Measurements from ENCODE around the gene ZNF26.
A peak's percentile ranks its signal among the peaks of the same experiment; 100 is the strongest.
"Not testable (repeated sequence)": the region's sequence is repeated elsewhere in the genome, so short reads cannot be mapped to it uniquely, and the experiment has no call there.

ZNF26 gene

GRCh38 chr12:132956011-132956788 is 30.0 kb upstream of the ZNF26 start, which contains the start of gene ZNF605:
ZNF605 (minus strand) TSS chr12:132956306; CDS start chr12:132945635, 10,671 bp downstream.
- peak; percentile 67 to 76 for DNase-seq (ENCODE audit: low read depth in 2 of 2)

GRCh38 chr12:132961790-132962189 is 24.4 kb upstream of the ZNF26 start:
- not testable (repeated sequence) for DNase-seq (ENCODE audit: low read depth in 2 of 2)

- not testable (repeated sequence) for DNase-seq (ENCODE audit: low read depth in 2 of 2)
Measured at GRCh38 chr12:132963947-132964346, 22.2 kb upstream of the ZNF26 start.

- no peak for DNase-seq (ENCODE audit: low read depth in 2 of 2)
Measured at GRCh38 chr12:132965796-132966195, 20.4 kb upstream of the ZNF26 start.

GRCh38 chr12:132966676-132967415 is 19.3 kb upstream of the ZNF26 start:
- DNase-seq (ENCODE audit: low read depth in 2 of 2), result no peak

GRCh38 chr12:132967736-132968135 is 18.4 kb upstream of the ZNF26 start:
- DNase-seq (ENCODE audit: low read depth in 2 of 2), result no peak

- no peak for DNase-seq (ENCODE audit: low read depth in 2 of 2)
Measured at GRCh38 chr12:132972374-132972773, 13.8 kb upstream of the ZNF26 start.

- peak in 1 of 2 donors; percentile 38 for DNase-seq (ENCODE audit: low read depth in 2 of 2)
Measured at GRCh38 chr12:132976870-132977269, 9.3 kb upstream of the ZNF26 start.

- DNase-seq (ENCODE audit: low read depth in 2 of 2), result no peak
Measured at GRCh38 chr12:132986885-132987225, 688 bp downstream of the ZNF26 start.

- DNase-seq (ENCODE audit: low read depth in 2 of 2), result no peak
Measured at GRCh38 chr12:132998741-132999140, 12.6 kb downstream of the ZNF26 start.

GRCh38 chr12:133010657-133011297 is 24.6 kb downstream of the ZNF26 start:
- DNase-seq (ENCODE audit: low read depth in 2 of 2), result no peak

- DNase-seq (ENCODE audit: low read depth in 2 of 2), result no peak
Measured at GRCh38 chr12:133023566-133023965, 37.4 kb downstream of the ZNF26 start.

GRCh38 chr12:133026996-133027395 is 40.8 kb downstream of the ZNF26 start:
- DNase-seq (ENCODE audit: low read depth in 2 of 2), result no peak

GRCh38 chr12:133037207-133038005 is 51.2 kb downstream of the ZNF26 start, which contains the start of gene ZNF84:
ZNF84 (plus strand) TSS chr12:133037509; CDS start chr12:133041468, 3,959 bp downstream.
- DNase-seq (ENCODE audit: low read depth in 2 of 2), result peak; percentile 95 to 97

- no peak for DNase-seq (ENCODE audit: low read depth in 2 of 2)
Measured at GRCh38 chr12:133038118-133038709, 52.0 kb downstream of the ZNF26 start.

- DNase-seq (ENCODE audit: low read depth in 2 of 2), result no peak
Measured at GRCh38 chr12:133046698-133047097, 60.5 kb downstream of the ZNF26 start.

GRCh38 chr12:133057446-133057845 is 71.3 kb downstream of the ZNF26 start:
- no peak for DNase-seq (ENCODE audit: low read depth in 2 of 2)

GRCh38 chr12:133058203-133059113 is 72.3 kb downstream of the ZNF26 start:
- no peak for DNase-seq (ENCODE audit: low read depth in 2 of 2)

- DNase-seq (ENCODE audit: low read depth in 2 of 2), result no peak
Measured at GRCh38 chr12:133061954-133062353, 75.8 kb downstream of the ZNF26 start.

GRCh38 chr12:133063556-133063955 is 77.4 kb downstream of the ZNF26 start:
- no peak for DNase-seq (ENCODE audit: low read depth in 2 of 2)

Data from stimulated activated CD4-positive, alpha-beta T cell treated with anti-CD3 and anti-CD28 coated beads, Interleukin-15, amount 100 ng/mL, for 48 hours (primary cell).